ENCODE results near the gene EPB41L5. TPM values are rescaled to one million over a fixed set of nuclear protein-coding genes. Genes with fewer than 3 reads are reported as not detected.

EPB41L5 gene
- total and polyA plus RNA-seq, 9 of the 15 experiments (the other 6 are each of a cell fraction or from before 2014, with no cell fraction given): 2.3 to 14.1 (median 8.2) TPM

DNA sequence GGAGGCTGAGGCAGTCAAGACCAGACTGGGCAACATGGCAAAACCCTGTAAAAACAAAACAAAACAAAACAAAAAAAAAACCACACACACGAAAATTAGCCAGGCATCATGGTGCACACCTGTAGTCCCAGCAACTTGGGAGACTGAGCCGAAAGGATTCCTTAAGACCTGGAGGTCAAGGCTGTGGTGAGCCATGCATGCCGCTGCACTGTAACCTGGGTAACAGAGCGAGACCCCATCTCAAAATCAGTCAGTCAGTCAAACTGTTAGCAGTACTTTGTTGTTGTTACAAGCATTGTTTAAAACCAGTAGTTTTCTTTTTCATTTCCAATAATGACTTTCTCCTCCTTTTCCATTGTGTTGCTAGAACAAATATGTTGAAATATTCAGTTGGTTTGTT lies 21.7 kb downstream of the EPB41L5 start:
- ChIA-PET POLR2A (no interaction called here), CTCF (ENCODE audit: low intra/inter-chr PET ratio) (no interaction called here)
- H3K27me3 ChIP-seq (ENCODE audit: control insufficient read depth in 2 of 2, insufficient read depth in 2 of 2, low read length in 2 of 2): no peaks in the 10 kb centered on the region
- no peaks in the 10 kb centered on the region for H3K9me3 ChIP-seq (replicated peaks; ENCODE audit: control insufficient read depth, insufficient read depth, low read depth, low read length)
- no peak overlapping the region for H2AFZ ChIP-seq (ENCODE audit: low read depth, low read length)
- intact Hi-C loops (cut with micrococcal nuclease): no loop called here
- no peak for DNase-seq (ENCODE audit: extremely low read depth in 1 of 4, low spot score in 3 of 4)
- TF ChIP-seq ARHGAP35 (IDR thresholded peaks at IDR 0.05; ENCODE audit: partially characterized antibody) (no peak), ZKSCAN8 (CRISPR knock-in tag; IDR thresholded peaks at IDR 0.05) (no peak), MECOM (CRISPR knock-in tag; IDR thresholded peaks at IDR 0.05) (no peak)
- TF ChIP-seq, protein P1, sequence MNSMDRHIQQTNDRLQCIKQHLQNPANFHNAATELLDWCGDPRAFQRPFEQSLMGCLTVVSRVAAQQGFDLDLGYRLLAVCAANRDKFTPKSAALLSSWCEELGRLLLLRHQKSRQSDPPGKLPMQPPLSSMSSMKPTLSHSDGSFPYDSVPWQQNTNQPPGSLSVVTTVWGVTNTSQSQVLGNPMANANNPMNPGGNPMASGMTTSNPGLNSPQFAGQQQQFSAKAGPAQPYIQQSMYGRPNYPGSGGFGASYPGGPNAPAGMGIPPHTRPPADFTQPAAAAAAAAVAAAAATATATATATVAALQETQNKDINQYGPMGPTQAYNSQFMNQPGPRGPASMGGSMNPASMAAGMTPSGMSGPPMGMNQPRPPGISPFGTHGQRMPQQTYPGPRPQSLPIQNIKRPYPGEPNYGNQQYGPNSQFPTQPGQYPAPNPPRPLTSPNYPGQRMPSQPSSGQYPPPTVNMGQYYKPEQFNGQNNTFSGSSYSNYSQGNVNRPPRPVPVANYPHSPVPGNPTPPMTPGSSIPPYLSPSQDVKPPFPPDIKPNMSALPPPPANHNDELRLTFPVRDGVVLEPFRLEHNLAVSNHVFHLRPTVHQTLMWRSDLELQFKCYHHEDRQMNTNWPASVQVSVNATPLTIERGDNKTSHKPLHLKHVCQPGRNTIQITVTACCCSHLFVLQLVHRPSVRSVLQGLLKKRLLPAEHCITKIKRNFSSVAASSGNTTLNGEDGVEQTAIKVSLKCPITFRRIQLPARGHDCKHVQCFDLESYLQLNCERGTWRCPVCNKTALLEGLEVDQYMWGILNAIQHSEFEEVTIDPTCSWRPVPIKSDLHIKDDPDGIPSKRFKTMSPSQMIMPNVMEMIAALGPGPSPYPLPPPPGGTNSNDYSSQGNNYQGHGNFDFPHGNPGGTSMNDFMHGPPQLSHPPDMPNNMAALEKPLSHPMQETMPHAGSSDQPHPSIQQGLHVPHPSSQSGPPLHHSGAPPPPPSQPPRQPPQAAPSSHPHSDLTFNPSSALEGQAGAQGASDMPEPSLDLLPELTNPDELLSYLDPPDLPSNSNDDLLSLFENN (IDR thresholded peaks at IDR 0.05; ENCODE audit: low read depth in 2 of 2, low read length in 2 of 2): no peak
- TF ChIP-seq, protein P2, sequence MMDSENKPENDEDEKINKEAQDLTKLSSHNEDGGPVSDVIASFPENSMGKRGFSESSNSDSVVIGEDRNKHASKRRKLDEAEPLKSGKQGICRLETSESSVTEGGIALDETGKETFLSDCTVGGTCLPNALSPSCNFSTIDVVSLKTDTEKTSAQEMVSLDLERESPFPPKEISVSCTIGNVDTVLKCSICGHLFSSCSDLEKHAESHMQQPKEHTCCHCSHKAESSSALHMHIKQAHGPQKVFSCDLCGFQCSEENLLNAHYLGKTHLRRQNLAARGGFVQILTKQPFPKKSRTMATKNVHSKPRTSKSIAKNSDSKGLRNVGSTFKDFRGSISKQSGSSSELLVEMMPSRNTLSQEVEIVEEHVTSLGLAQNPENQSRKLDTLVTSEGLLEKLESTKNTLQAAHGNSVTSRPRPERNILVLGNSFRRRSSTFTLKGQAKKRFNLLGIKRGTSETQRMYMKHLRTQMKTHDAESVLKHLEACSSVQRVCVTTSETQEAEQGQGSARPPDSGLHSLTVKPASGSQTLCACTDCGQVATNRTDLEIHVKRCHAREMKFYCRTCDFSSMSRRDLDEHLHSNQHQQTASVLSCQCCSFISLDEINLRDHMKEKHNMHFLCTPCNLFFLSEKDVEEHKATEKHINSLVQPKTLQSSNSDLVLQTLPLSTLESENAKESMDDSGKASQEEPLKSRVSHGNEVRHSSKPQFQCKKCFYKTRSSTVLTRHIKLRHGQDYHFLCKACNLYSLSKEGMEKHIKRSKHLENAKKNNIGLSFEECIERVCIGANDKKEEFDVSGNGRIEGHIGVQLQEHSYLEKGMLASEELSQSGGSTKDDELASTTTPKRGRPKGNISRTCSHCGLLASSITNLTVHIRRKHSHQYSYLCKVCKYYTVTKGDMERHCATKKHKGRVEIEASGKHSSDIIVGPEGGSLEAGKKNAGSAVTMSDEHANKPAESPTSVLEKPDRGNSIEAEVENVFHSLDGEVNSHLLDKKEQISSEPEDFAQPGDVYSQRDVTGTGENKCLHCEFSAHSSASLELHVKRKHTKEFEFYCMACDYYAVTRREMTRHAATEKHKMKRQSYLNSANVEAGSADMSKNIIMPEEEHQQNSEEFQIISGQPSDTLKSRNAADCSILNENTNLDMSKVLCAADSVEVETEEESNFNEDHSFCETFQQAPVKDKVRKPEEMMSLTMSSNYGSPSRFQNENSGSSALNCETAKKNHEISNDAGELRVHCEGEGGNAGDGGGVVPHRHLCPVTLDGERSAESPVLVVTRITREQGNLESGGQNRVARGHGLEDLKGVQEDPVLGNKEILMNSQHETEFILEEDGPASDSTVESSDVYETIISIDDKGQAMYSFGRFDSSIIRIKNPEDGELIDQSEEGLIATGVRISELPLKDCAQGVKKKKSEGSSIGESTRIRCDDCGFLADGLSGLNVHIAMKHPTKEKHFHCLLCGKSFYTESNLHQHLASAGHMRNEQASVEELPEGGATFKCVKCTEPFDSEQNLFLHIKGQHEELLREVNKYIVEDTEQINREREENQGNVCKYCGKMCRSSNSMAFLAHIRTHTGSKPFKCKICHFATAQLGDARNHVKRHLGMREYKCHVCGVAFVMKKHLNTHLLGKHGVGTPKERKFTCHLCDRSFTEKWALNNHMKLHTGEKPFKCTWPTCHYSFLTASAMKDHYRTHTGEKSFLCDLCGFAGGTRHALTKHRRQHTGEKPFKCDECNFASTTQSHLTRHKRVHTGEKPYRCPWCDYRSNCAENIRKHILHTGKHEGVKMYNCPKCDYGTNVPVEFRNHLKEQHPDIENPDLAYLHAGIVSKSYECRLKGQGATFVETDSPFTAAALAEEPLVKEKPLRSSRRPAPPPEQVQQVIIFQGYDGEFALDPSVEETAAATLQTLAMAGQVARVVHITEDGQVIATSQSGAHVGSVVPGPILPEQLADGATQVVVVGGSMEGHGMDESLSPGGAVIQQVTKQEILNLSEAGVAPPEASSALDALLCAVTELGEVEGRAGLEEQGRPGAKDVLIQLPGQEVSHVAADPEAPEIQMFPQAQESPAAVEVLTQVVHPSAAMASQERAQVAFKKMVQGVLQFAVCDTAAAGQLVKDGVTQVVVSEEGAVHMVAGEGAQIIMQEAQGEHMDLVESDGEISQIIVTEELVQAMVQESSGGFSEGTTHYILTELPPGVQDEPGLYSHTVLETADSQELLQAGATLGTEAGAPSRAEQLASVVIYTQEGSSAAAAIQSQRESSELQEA (IDR thresholded peaks at IDR 0.05; ENCODE audit: low read depth): no peak
- no peak overlapping the region for H3K27ac ChIP-seq (ENCODE audit: extremely low read depth, low read depth, low read length)
- H3K9ac ChIP-seq (ENCODE audit: insufficient read depth in 1 of 2, low read depth in 2 of 2, low read length in 2 of 2): no peak overlapping the region
- H3K4me1 ChIP-seq (replicated peaks in 1 of 2; ENCODE audit: control insufficient read depth in 2 of 2, insufficient read depth in 2 of 2, low read length in 2 of 2): no peaks in the 10 kb centered on the region
- in situ Hi-C loops (cut with MboI): no loop called here
- BruUV-seq (replicated peaks): no TSS peak
- H3K36me3 ChIP-seq (ENCODE audit: control insufficient read depth, insufficient read depth, low read length): no peaks in the 10 kb centered on the region
- no peaks in the 10 kb centered on the region for H3K79me2 ChIP-seq (ENCODE audit: control insufficient read depth, insufficient read depth, low read length)
- no peak for FAIRE-seq
- 23% methylated on average over 4 of the region's 4 CpGs for WGBS (ENCODE audit: insufficient coverage, low coverage, missing lambda C conversion rate)
- ATAC-seq: no peak
- no peak overlapping the region for H3K4me2 ChIP-seq (ENCODE audit: insufficient read depth, low read length)
- H3K9me1 ChIP-seq (ENCODE audit: control insufficient read depth, insufficient read depth, low read length): no peaks in the 10 kb centered on the region
- no peak overlapping the region for H3K4me3 ChIP-seq
- no peaks in the 10 kb centered on the region; the same call in 1 of the 2 replicates for H4K20me1 ChIP-seq (replicated peaks; ENCODE audit: control insufficient read depth, insufficient read depth, low read length)
